K562 (cell line): ENCODE data around the gene LPAR2. TPM values are rescaled to one million over a fixed set of nuclear protein-coding genes. Genes with fewer than 3 reads are reported as not detected.
A peak's percentile ranks its signal among the peaks of the same experiment; 100 is the strongest.

Source experiments
- ATAC-seq: fragments of 200-7000 bp; cut with Tn5 transposase; 3 replicates; pipeline ENCODE4 v1.9.1; 2020; ENCODE audit warnings: moderate library complexity
- BruUV-seq: library from RNA; stranded (reverse); fragments of 400-500 nt; replicated peaks from 2 replicates; lab custom pipeline; 2021; lab: Mats Ljungman, UMichigan
- CTCF ChIA-PET: fragments of 300-600 bp; formaldehyde crosslinking; extraction: SDS; loops from one replicate; lab custom pipeline; 2021; ENCODE audit warnings: low intra/inter-chr PET ratio; lab: Yijun Ruan, JAX
- POLR2A ChIA-PET: fragments of 300-600, 350-650 bp; sonication (Branson Sonifier 250); formaldehyde crosslinking; extraction: SDS; loops from one replicate; lab custom pipeline; 2021; ENCODE audit warnings: antibody characterized with exemption, inconsistent platforms; lab: Yijun Ruan, JAX
- DNase-seq, 4 experiments: peaks; one replicate each; pipeline versions ENCODE4 v3.0.0 to v3.0.0-alpha.2; 2011 to 2018; ENCODE audit warnings: low spot score in 3 of 4, mixed read lengths in 3 of 4; ENCODE audit errors: extremely low read depth in 1 of 4
- FAIRE-seq: peaks from 2 replicates; lab custom pipeline; 2011; peaks lifted over from hg19 to GRCh38; lab: Jason Lieb, UNC
- H2AFZ ChIP-seq: 2 replicates; pipeline ENCODE4 v1.6.0; 2011; ENCODE audit warnings: low read depth, low read length, control low read depth, inconsistent platforms
- H3K27ac ChIP-seq: fragments of 200-600 bp; 3 replicates; pipeline ENCODE4 v1.8.0; 2011; ENCODE audit warnings: low read depth, mild to moderate bottlenecking, control low read depth, inconsistent platforms, low read length, moderate library complexity, mixed read lengths; ENCODE audit errors: extremely low read depth
- H3K27me3 ChIP-seq, 2 experiments: fragments of 300-600 bp in 1 of 2; 2 replicates in 1 of 2; 3 replicates in 1 of 2; pipeline versions ENCODE4 v1.6.0 to v1.8.0; 2011; ENCODE audit warnings: inconsistent platforms in 2 of 2, low read length in 2 of 2, mild to moderate bottlenecking in 1 of 2, mixed read lengths in 1 of 2, moderate library complexity in 1 of 2; ENCODE audit not compliant: control insufficient read depth in 2 of 2, insufficient read depth in 2 of 2
- H3K36me3 ChIP-seq: fragments of 300-600 bp; 3 replicates; pipeline ENCODE4 v1.8.0; 2011; ENCODE audit warnings: mild to moderate bottlenecking, low read length, inconsistent platforms; ENCODE audit not compliant: control insufficient read depth, insufficient read depth
- H3K4me1 ChIP-seq, 2 experiments: fragments of 200-600 bp in 1 of 2; replicated peaks in 1 of 2; 2 replicates in 1 of 2; 3 replicates in 1 of 2; pipeline versions ENCODE4 v1.5.1 to v1.8.0; 2011; ENCODE audit warnings: inconsistent platforms in 2 of 2, low read length in 2 of 2, mild to moderate bottlenecking in 1 of 2, mixed read lengths in 1 of 2, moderate library complexity in 1 of 2; ENCODE audit not compliant: control insufficient read depth in 2 of 2, insufficient read depth in 2 of 2
- H3K4me2 ChIP-seq: 2 replicates; pipeline ENCODE4 v1.6.1; 2011; ENCODE audit warnings: low read length, control low read depth, inconsistent platforms, mixed read lengths; ENCODE audit not compliant: insufficient read depth
- H3K4me3 ChIP-seq: fragments of 200-600 bp; sonication (generic), shearing (Covaris generic); 2 replicates; pipeline ENCODE4 v1.5.1; 2016; ENCODE audit warnings: control low read depth, inconsistent platforms
- H3K79me2 ChIP-seq: fragments of 200-600 bp; 3 replicates; pipeline ENCODE4 v1.8.0; 2011; ENCODE audit warnings: low read length, inconsistent platforms; ENCODE audit not compliant: control insufficient read depth, insufficient read depth
- H3K9ac ChIP-seq, 2 experiments: 2 replicates each; pipeline versions ENCODE4 v1.6.0 to v1.6.1; 2011; ENCODE audit warnings: low read depth in 2 of 2, low read length in 2 of 2, control low read depth in 1 of 2, inconsistent platforms in 1 of 2, mild to moderate bottlenecking in 1 of 2, mixed read lengths in 1 of 2; ENCODE audit not compliant: insufficient read depth in 1 of 2
- H3K9me1 ChIP-seq: one replicate; pipeline ENCODE4 v1.6.0; 2011; ENCODE audit warnings: inconsistent platforms, mild to moderate bottlenecking, low read length, moderate library complexity; ENCODE audit not compliant: control insufficient read depth, insufficient read depth
- H3K9me3 ChIP-seq: replicated peaks from 2 replicates; pipeline ENCODE4 v1.5.1; 2011; ENCODE audit warnings: low read depth, low read length, inconsistent platforms; ENCODE audit not compliant: control insufficient read depth, insufficient read depth
- H4K20me1 ChIP-seq: replicated peaks from 2 replicates; pipeline ENCODE4 v1.6.1; 2011; ENCODE audit warnings: low read length, inconsistent platforms, mixed read lengths; ENCODE audit not compliant: control insufficient read depth, insufficient read depth
- C11orf30 ChIP-seq: fragments of 450-650 bp; IDR thresholded peaks from 2 replicates; pipeline ENCODE4 v1.6.1; 2016; ENCODE audit warnings: low read depth, mild to moderate bottlenecking
- CXXC5 ChIP-seq: fragments of 250-450 bp; sonication (Bioruptor Pico); IDR thresholded peaks from 2 replicates; pipeline ENCODE4 v1.8.0; 2022; ENCODE audit warnings: inconsistent platforms, mild to moderate bottlenecking, moderate library complexity
- FIP1L1 ChIP-seq: fragments of 200-400 bp; formaldehyde crosslinking; IDR thresholded peaks from 2 replicates; pipeline ENCODE4 v1.6.1; 2018; ENCODE audit warnings: mild to moderate bottlenecking, low read depth, low read length; ENCODE audit not compliant: poor library complexity, severe bottlenecking
- HMBOX1 ChIP-seq: sonication (generic); IDR thresholded peaks from 2 replicates; pipeline ENCODE4 v1.6.1; 2016
- HMGN3 ChIP-seq: IDR thresholded peaks from 2 replicates; pipeline ENCODE4 v1.6.1; 2011; ENCODE audit warnings: borderline replicate concordance, low read depth, mild to moderate bottlenecking, mixed read lengths, low read length; ENCODE audit not compliant: insufficient read length; ENCODE audit errors: extremely low read depth
- L3MBTL2 ChIP-seq: fragments of 450-650 bp; IDR thresholded peaks from 2 replicates; pipeline ENCODE4 v1.6.1; 2016; ENCODE audit warnings: mild to moderate bottlenecking, moderate library complexity
- MTA3 ChIP-seq: fragments of 450-650 bp; formaldehyde crosslinking; IDR thresholded peaks from 2 replicates; pipeline ENCODE4 v1.6.1; 2017; ENCODE audit warnings: mild to moderate bottlenecking, borderline replicate concordance
- PKNOX1 ChIP-seq: fragments of 450-650 bp; IDR thresholded peaks from 2 replicates; pipeline ENCODE4 v1.6.1; 2016
- RBM25 ChIP-seq: fragments of 200-400 bp; formaldehyde crosslinking; IDR thresholded peaks from 2 replicates; pipeline ENCODE4 v1.6.1; 2018; ENCODE audit warnings: low read length, low read depth, moderate library complexity; ENCODE audit not compliant: severe bottlenecking
- SP2 ChIP-seq: IDR thresholded peaks from 2 replicates; pipeline ENCODE4 v1.6.1; 2011; ENCODE audit warnings: mild to moderate bottlenecking, low read depth, low read length, moderate library complexity; ENCODE audit not compliant: poor library complexity, severe bottlenecking; ENCODE audit errors: extremely low read depth
- THAP12 ChIP-seq: fragments of 250-450 bp; sonication (Bioruptor Pico); IDR thresholded peaks from 2 replicates; pipeline ENCODE4 v1.9.0; 2021; ENCODE audit warnings: mild to moderate bottlenecking, inconsistent platforms
- ZBTB7A ChIP-seq: IDR thresholded peaks from 2 replicates; pipeline ENCODE4 v1.6.1; 2011; ENCODE audit warnings: low read depth, mild to moderate bottlenecking, low read length, moderate library complexity, borderline replicate concordance; ENCODE audit not compliant: control insufficient read depth
- ZNF507 ChIP-seq: conservative IDR thresholded peaks from 2 replicates; pipeline ENCODE4 v1.6.1; 2017; ENCODE audit warnings: missing genetic modification characterization, missing compliant biosample characterization
- WGBS: fragments of 100-300 bp; shearing (Covaris generic); methylation state at CpG from one replicate; pipeline ENCODE4 v1.1.6; 2016; ENCODE audit warnings: low coverage, mixed read lengths; ENCODE audit not compliant: insufficient coverage; ENCODE audit errors: missing lambda C conversion rate; 5-methylcytosine and 5-hydroxymethylcytosine counted together
- in situ Hi-C: fragments of 300-500 bp; cut with MboI; formaldehyde crosslinking; loops from 4 replicates; pipeline ENCODE4 v1.15.0; 2018; ENCODE audit warnings: inconsistent platforms, mixed read lengths
- intact Hi-C: fragments of 100-400 bp; cut with micrococcal nuclease; formaldehyde crosslinking; loops from 2 replicates; pipeline ENCODE4 v1.14.2; 2022
- polyA plus RNA-seq, 8 experiments: library from polyadenylated mRNA; depleted of rRNA in 4 of 8; stranded (reverse) in 5 of 8; unstranded in 3 of 8; fragments of >200 nt; fragmentation: Nextera tagmentation in 2 of 8; fragmentation: Illumina TruSeq in 1 of 8; extraction: Ambion mirVana in 2 of 8; extraction: Trizol in 1 of 8; gene quantifications; 2 replicates each; pipeline versions ENCODE4 v1.2.1 to v1.2.3, GENCODE V29; 2011 to 2014; ENCODE audit warnings: inconsistent platforms in 1 of 8, missing spikeins in 1 of 8
- total RNA-seq, 7 experiments: library from RNA; depleted of rRNA in 6 of 7; stranded (reverse); fragments of >200 nt in 6 of 7; fragmentation: Illumina TruSeq in 2 of 7; extraction: Trizol in 2 of 7; gene quantifications; 2 replicates each; pipeline versions ENCODE4 v1.2.1 to v1.2.3, GENCODE V29; 2011 to 2021; ENCODE audit warnings: low replicate concordance in 1 of 7

The LPAR2 gene
- total and polyA plus RNA-seq, 9 of the 15 experiments (the other 6 are each of a cell fraction or from before 2014, with no cell fraction given): 0.63 to 13.8 (median 4.4) TPM

- peak within 1 kb of the TSS; percentile 39 to 85; a peak in 3 of 4 replicates for H3K9ac ChIP-seq
- peak within 1 kb of the TSS; percentile 88 for H2AFZ ChIP-seq
- no peaks in the 10 kb centered on the region for H3K9me1 ChIP-seq
- FAIRE-seq: peak; percentile 91
- POLR2A ChIA-PET: interaction anchor here (1.0 to 1.3 kb wide), 2 partner anchors 13 to 16 kb away, joined by 3 to 5 read pairs; no protein-coding TSS in a partner anchor
- WGBS: 10% methylated on average over 61 of the region's 80 CpGs
- peak; percentile 96 to 99 (median 98) for DNase-seq
- CTCF ChIA-PET: no interaction called here
- H3K36me3 ChIP-seq: no peaks in the 10 kb centered on the region
- H3K9me3 ChIP-seq: no peaks in the 10 kb centered on the region
- intact Hi-C loops (no loop called here), in situ Hi-C loops (no loop called here)
- H3K4me3 ChIP-seq: peak within 1 kb of the TSS; percentile 45
- BruUV-seq: TSS peak; percentile 51
- H3K27ac ChIP-seq: peak within 1 kb of the TSS; percentile 65; the same call in 1 of the 3 replicates
- H3K79me2 ChIP-seq: no peaks in the 10 kb centered on the region
- peak; percentile 99 for ATAC-seq
- no peaks in the 10 kb centered on the region for H4K20me1 ChIP-seq
- H3K4me1 ChIP-seq: peaks cover 5 to 20% of the 10 kb centered on the region in 2 experiments
- H3K4me2 ChIP-seq: peak within 1 kb of the TSS; percentile 74
- no peaks in the 10 kb centered on the region for H3K27me3 ChIP-seq
- TF ChIP-seq L3MBTL2 (peak; percentile 94), FIP1L1 (peak; percentile 42), HMBOX1 (no peak), MTA3 (peak; percentile 68; the same call in 1 of the 2 replicates), C11orf30 (no peak), HMGN3 (peak; percentile 83), ZBTB7A (peak; percentile 8; the same call in 1 of the 2 replicates), RBM25 (peak; percentile 55), SP2 (peak; percentile 15), THAP12 (peak; percentile 7; the same call in 1 of the 2 replicates), ZNF507 (tag) (no peak), CXXC5 (CRISPR knock-in tag) (peak; percentile 68), PKNOX1 (peak; percentile 57)
Measured at GRCh38 chr19:19618219-19619051, 9.6 kb downstream of the LPAR2 start, which contains the start of gene PBX4. Gene PBX4 (minus strand): TSS chr19:19618687. CDS start chr19:19618629, 58 bp downstream.
